NT2/D1 (cell line): Measurements from ENCODE around the gene MYOZ1.

Source experiments
- YY1 ChIP-seq: IDR thresholded peaks from 2 replicates; pipeline ENCODE4 v1.6.1; 2011; ENCODE audit not compliant: insufficient read length, insufficient read depth
- ZNF274 ChIP-seq: IDR thresholded peaks from 2 replicates; pipeline ENCODE4 v1.6.1; 2011; ENCODE audit warnings: mild to moderate bottlenecking, low read depth, low read length

- no peak for TF ChIP-seq YY1
- no peak for TF ChIP-seq ZNF274
These were observed 12.4 kb upstream of the MYOZ1 start for GRCh38 chr10:73653701-73654100.
